Stimulated activated CD4-positive, alpha-beta T cell treated with anti-CD3 and anti-CD28 coated beads, Interleukin-2, amount 100 ng/mL, for 4 hours (primary cell): ENCODE results near the gene FANCC.
"Not testable (repeated sequence)": the region's sequence is repeated elsewhere in the genome, so short reads cannot be mapped to it uniquely, and the experiment has no call there.

ENCODE experiments used
- DNase-seq: peaks from one replicate; pipeline ENCODE4 v3.0.0-alpha.2; 2020; ENCODE audit warnings: low read depth

The FANCC gene

DNA sequence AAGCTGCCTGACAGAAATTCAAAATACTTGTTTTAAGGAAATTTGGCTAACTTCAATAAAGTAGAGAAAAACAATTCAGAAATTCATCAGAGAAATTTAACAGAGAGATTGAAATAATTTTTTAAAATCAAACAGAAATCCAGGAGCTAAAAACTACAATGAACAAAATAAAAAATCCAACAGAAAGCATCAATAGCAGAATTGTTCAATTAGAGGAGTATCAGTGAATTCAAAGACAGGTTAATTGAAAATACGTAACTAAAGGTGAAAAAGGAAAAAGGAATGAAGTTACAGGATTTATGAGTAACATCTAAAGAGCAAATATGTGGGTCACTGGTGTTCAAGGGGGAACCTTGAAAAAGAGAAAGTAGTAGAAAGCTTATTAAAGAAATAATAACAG is 36.8 kb downstream of the FANCC start:
- no peak for DNase-seq

DNA sequence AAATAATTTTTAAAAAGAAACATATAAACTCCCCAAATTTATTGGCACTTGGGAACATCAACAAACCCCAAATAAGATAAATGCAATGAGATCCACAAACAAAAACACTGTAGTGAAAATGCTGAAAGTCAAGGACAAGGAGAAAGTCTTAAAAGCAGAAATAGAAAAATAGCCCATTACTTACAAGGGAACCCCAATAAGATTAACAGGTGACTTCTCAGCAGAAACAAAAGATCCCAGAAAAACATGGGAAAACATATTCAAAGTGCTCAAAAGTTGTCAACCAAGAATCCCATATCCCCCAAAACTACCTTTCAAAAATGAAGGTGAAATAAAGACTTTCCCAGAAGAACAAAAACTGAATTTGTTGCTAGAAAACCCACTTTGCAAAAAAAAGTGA is 40.0 kb downstream of the FANCC start:
- DNase-seq = no peak

DNA sequence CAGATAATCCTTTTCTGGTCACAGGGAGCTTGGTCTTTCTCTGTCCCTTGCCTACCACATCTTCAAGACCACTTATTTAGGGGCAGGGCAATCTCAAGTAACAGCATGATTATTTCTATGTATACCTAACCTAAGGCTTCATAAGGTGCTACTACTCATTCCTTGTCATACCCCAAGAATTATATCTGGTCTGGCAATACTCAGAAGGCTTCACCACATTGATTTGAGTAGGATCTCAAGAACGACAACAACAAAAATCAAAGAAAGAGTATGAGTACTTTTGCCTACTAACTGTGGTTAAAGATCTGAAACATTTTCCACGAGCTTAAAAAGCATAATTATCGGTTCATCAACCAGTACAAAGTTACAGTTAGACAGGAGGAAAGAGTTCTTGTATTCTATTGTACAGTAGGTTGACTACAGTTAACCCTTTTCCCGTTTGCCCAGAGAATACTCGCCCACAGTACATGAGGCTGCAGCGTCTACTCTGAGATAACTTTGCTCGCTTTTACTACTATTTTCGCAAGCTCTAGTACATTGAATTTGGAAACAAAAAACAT is 41.0 kb downstream of the FANCC start:
- no peak for DNase-seq

DNA sequence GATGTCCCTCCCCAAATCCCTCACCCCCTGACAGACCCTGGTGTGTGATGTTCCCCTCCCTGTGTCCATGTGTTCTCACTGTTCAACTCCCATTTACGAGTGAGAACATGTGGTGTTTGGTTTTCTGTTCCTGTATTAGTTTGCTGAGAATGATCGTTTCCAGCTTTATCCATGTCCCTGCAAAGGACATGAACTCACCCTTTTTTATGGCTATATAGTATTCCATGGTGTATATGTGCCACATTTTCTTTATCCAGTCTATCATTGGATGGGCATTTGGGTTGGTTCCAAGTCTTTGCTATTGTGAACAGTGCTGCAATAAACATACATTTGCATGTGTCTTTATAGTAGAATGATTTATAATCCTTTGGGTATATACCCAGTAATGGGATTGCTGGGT is 43.3 kb downstream of the FANCC start:
- not testable (repeated sequence) for DNase-seq

DNA sequence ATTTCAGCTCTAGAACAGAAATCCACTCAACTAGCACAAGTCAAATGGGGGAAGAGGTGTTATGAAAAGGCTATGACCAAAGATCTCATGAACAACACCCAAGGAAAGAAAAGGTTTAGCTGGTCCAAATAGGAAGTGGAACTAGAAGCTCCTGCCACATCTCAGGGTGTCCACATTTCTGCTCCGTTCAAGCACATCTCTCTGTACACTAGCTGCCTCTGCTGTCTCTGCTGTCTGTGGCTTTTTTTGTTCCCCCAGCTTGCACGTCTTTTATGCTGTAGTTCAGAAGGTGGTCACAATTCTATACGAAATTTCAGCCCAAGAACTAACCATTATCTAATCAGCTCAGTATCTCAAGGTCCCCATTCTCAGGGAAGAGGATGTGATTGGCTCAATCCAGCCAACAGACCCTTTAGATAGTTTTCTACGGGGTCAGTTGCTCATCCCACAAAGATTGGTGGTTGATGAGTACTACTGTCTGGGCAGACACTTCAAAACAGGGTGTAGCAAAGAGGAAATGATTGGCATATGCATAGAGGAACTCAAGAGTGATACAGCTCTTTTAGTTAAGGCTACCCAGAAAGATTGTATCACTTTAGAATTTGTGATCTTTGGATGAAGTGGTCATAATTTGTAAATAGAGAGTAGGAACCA is 44.0 kb downstream of the FANCC start:
- DNase-seq = no peak

DNA sequence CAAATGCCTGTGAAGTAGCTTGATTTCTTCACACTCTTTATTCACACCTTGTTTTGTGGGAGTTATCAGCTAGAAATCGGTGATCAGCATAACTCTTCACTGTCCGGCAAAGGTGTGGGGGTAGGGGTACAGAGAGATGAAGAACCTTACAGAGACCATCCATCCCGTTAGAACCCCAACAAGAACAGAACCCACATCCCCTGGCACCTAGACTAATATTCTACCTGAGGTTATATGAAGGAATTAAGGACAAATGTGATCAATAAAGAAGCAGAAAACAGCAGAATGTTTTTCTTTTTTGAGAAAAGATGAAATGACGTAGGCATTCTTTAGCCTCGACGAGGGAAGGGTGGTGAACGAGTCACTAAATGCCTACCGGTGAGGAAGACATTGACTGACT is 44.7 kb downstream of the FANCC start:
- no peak for DNase-seq

DNA sequence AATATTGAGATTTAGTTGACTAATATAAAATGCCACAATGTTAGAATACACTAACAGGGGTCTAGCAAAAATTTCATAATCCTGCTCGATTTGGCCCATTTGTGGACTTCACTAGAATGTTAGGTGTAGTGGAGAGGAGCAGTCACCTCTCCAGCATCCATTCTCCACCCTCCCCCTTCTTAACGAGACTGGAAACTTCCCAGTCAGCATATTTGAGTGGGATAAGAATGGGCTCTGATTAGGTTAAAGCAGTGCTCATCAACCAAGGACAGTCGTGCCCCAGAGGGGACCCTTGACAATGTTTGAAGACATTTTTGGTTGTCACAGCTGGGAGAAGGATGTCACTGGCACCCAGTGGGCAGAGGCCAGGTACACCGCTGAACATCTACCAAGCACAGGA is 46.7 kb downstream of the FANCC start:
- DNase-seq = no peak

DNA sequence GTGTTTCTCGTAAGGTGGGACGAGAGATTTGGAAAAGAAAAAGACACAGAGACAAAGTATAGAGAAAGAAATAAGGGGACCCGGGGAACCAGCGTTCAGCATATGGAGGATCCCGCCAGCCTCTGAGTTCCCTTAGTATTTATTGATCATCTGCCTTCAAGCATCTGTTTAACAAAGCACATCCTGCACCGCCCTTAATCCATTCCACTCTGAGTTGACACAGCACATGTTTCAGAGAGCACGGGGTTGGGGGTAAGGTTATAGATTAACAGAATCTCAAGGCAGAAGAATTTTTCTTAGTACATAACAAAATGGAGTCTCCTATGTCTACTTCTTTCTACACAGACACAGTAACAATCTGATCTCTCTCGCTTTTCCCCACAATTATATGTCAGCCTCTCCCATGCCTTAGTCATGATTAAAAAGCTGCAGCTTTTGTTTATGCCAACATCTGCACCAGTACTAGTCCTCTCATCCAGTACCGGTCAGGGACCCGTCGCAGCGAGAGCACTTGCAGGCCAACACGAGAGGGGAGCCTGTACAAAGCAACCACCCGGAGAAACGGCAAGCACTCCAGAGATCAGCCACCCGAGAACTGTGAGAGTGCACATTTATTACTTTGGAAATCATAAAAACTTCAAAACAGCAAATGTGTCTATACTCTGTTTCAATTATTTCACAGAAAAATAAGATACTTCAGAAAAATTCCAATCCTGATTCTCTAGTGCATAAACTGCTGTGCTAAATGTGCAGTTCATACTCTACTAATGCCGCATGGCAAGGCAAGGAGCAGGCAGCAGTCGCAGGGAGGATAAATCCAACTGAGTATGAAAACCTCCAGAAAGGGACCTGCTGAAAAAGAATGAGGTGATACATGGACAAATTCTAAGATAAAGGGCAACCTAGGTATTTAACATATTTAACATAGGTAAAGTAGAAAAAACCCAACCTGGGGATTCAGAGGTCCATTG is 47.4 kb downstream of the FANCC start:
- not testable (repeated sequence) for DNase-seq

DNA sequence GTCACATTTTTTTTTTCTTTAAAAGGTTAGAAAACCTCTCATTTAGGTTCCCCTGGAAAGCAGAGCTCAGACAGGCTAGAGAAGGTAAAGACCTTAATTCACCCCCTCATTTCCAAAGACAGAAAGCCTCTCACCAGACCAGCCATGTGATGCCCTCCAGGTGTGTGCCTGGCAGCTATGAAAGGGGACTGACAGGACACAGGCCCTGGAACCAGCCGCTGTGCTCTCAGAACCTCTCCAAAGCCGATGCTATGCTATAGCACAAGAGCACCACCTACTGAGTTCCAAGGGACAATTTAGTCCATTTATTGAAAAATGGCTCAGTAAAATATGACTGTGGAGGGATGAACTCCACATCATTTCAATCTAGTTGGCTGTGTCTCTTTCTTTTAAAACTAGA is 48.8 kb downstream of the FANCC start:
- DNase-seq = no peak

DNA sequence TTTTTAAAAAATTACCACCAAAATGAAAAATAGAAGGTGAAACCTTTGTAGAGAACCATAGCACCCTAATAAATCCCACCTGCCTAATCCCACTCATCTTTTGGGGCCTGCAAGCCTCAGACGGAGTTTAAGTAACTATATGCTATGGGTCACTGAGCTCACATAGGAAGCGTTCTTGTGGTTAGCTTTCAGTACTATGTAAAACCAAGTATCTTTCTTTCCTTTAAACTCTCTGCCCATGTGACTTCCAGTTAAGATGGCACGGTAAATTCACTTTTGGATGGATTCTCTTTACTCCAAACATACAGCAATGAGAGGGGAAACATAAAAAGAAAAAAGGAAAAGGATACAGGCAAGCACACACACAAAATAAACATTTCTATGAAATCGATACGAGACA is 50.9 kb downstream of the FANCC start:
- DNase-seq = no peak

DNA sequence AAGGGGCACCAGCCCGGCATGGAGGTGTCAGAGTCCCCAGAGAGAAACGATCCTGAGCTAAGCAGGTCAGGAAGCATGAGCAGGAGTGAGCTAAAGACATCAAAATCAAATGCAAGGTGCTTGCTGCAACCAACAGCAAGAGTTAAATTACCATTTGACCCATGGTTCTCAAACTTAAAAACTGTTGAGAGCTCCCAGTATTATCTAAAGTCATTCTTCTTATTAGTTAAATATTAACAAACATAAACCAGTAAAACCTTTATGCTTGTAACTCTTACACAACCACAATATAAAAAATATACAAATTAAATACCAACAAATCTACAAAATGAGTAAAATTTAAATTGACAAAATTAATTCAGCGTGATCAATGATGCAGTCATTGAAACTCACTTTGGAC is 51.5 kb downstream of the FANCC start:
- DNase-seq = no peak

DNA sequence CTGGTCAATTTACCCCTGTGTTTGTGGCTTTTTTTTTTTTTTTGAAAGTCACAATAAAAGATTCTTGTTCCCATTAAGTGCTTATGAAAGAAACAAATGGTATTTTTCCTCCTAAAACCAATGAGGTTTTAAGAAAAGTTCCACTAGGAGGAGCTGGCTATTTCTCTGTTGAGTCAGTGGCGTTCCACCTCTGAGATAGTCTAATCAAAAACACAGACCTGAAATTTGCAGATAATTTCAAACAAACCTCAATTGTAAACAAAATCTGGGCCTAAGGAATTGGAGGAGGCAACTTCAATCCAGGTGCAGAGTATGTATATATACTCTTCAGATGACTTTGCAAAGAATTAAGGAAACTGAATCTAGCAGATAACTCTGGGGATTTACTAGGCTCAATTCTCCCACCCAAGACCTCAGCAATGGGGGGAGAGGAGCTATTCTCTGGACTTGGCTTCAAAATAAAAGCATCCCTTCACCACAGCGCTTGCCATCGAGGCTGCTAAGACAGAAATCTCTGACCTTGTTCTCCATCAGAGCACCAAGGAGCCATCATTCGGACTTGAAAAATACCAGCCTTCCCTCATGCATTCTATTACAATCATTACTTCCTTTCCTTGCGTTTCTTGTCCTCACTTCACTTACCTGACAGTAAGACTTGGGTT is 52.4 kb downstream of the FANCC start:
- no peak for DNase-seq

DNA sequence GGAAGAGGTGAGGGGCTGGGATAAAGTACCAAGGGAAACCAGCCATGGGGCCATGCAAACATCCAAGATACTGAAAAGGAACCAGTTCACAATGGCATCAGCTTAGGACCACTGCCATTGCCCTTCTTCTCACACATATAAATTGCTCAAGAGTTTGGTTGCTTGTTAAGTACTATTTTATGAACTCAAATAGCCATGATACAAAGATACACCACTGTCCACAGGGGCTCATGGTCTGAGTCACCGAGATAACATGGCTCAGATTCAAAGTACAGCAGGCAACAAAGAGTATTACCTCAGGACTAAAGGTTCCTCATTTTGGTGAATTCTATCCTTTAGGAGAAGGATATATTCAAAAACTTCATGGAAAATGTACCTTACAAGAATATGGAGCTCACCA is 55.6 kb downstream of the FANCC start:
- no peak for DNase-seq

DNA sequence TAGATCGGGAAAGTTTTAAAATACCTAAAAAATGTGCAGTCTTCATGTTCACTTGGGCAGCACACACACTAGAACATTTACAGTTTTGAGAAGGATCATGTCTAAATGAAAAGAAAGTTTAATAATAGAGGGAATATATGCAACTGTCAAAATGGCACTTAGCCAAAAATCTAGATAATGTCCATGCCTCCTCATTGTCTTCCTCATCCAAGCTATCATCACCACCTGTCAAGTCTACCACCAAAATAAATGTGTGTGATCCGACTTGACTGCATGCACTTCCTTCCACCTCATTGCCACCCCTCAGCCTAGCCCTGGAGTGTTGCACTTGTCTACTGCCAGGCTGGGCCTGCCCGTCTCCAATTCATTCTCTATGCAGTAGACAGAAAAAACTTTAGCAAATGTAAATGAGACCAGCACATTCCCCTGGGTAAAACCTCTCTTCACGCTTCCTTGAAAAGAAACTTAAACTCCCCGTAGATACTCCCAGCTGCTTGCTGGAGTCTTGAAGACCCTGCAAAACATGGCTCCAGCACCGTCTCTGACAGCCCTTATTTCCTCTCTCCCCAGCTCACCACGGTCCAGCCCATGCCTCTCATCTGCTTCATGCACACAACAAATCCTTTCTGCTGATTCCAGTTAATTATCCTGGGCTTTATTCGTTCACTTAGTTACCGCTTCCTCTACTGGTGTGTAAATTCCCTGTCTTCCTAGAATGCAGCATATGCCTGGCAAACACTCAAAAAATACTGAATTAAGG is 66.9 kb downstream of the FANCC start:
- DNase-seq = no peak

DNA sequence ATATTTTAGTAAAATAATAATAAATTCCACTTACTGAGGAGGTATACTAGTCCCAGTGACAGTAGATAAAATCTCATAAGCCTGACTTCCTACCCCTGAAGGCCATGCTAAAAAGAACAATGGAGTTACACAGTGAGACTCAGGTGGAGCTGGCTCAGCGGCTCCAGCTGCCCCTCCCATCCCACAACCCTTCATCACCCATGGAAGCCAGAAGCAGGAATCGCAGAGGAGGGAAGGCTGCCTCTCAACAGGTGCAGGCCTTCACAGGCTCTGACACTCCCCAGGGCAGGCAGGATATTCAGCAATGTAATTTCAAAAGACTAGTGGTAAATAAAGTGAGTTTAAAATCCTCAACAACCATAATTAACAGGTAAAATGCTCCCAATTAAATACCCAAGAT is 67.5 kb downstream of the FANCC start:
- DNase-seq = no peak

DNA sequence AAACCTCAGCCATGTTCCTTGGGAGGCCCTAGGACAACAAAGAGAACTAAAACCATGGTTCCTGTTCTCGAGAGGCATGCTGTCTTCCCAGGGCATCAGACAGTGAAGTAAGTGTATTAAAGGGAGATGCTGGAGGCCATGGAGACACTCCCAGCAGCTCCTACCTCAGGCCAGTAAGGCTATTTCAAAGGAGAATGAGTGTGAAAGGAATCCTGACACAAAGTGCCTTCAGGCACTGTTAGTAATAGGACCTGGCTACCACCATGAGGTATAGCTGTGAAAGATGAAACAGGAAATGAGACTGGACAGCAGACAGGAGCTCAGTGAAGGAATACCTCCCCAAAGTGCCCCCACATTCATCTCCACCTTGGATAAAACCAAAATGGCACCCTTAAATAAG is 71.0 kb downstream of the FANCC start:
- no peak for DNase-seq

DNA sequence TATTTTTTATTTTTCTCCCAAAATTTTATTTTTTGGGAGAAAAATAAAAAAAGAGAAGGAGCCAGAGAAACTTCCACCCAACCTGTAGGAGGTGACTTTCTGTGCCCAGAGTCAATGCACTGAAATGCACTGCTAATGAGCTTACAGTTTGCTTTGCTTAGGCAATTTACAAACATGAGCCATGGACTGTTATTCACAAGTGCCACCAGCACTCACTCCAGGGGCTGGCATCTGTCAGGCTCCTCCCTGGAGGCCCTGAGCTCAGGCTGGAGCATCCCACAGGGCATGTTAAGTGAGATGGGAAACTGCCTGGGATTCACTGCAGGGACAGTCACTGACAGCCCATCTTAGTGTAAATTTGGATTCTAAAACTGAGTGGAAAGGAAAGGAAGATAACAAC is 74.9 kb downstream of the FANCC start:
- no peak for DNase-seq

DNA sequence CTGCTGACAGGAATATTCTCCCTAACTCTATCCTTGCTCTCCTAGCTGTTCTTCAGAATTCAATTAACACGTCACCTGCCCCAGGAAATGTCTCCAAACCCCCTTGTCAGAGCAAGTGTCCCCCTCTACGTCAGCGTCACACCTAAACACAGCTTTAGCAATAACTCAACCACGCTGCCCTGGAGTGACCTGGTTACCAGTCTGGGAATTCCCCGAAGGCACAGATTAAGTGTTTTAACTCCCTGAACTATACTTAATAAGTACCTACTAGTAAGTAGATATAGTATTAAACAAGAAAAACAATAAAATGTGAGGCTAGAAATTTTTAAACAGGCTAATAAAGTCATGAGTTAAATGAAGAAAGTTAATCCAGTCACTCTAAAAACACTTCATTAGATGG is 78.4 kb downstream of the FANCC start:
- DNase-seq = no peak

DNA sequence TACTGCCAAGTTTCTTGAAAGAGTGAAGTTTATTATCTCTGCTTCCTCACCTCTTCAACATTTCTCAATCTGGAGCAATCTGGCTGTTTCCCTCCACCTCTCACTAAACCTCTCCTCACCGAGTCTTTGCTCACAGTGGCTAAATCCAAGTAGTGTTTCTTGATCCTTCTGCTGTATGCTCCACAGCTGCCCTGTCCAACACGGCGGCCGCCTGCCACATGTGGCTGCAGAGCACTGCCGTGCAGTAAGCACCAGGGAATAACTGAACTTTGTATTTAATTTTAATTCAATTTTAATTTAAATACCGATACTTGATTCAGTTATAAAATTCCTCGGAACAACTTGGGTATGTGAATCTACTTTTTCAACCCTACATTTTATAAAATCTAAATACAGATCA is 80.2 kb downstream of the FANCC start:
- DNase-seq = no peak

DNA sequence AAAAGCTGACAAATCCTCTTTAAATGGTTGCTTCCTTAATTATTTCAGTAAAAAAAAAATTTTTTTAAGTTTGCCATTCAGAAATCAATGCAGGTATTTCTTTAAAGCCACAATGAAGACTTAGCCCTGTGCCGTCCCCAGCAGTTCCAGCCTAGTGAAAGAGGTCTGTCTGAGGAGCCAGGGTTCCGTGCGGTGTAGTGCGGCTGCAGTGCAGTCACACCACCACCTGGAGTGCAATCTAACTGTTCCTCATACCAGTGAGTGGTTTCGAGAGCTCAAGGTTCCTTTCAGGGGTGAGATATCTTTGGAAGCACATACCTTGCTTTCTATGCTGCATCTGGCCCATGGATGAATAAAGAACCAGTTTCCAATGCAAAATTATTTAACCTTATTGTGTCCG is 87.5 kb downstream of the FANCC start:
- DNase-seq = no peak

DNA sequence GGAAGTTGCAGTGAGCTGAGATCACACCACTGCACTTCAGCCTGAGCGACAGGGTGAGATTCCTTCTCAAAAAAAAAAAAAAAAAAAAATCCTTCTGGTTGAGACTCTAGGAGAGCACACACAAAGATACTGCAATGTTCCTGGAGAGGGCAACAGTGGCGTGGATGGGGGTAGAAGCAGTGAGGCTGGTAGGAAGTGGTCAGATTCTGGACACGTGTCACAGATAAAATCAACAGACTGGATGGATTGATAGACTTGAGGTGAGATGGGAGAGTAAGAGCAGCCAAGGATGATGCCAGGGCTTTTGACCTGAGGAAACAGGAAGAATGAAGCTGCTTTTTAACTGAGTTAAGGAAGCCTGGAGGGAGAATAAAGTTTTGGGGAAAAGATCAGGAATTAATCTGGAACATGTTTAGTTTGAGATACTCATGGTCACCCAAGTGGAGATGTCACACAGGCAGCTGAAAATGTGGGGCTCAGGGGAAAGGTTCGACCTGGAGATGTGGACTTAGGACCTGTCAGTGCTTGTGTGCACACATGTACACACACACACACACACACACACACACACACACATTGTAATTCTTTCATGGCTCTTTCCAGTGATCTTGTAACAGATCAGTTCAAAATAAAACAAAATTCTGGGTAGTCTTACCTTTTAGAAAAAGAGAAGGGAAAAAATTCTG is 88.1 kb downstream of the FANCC start:
- no peak for DNase-seq
